Keratinocyte (primary cell): ENCODE measurements around the gene SIK2.

Experiments used
- EZH2 ChIP-seq: IDR thresholded peaks from one replicate; pipeline ENCODE4 v1.6.1; 2012; ENCODE audit warnings: inconsistent platforms, mild to moderate bottlenecking, low read length, moderate library complexity
- TF ChIP-seq, protein P1 (sequence below), 3 experiments: IDR thresholded peaks in 1 of 3; conservative IDR thresholded peaks in 1 of 3; optimal IDR thresholded peaks in 1 of 3; 2 replicates in 2 of 3; 3 replicates in 1 of 3; pipeline versions ENCODE3 to v1.5.1; 2011; ENCODE audit warnings: low read length in 3 of 3, mild to moderate bottlenecking in 3 of 3, moderate library complexity in 2 of 3, control low read depth in 1 of 3, inconsistent platforms in 1 of 3; ENCODE audit not compliant: insufficient read depth in 2 of 3; ENCODE audit errors: extremely low read depth in 1 of 3

DNA sequence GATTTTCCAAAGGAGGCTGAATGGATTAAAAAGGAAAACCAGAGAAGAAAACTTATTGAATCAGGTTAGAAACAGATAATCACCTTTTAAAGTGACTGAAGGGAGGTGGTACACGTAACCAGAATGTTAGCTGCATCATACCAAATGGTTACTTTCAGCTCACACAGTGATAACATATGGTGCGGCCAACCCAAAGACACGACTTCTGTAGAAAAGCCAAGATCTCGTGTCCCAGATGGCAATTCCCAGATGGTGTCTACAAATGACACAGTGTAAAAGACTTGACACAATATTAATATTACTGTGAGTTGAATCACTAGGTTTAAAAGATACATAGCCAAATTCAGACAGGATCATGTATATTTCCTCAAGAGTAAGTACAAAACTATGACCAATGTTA lies 158.8 kb downstream of the SIK2 start:
- TF ChIP-seq EZH2, result no peak
- TF ChIP-seq, protein P1, sequence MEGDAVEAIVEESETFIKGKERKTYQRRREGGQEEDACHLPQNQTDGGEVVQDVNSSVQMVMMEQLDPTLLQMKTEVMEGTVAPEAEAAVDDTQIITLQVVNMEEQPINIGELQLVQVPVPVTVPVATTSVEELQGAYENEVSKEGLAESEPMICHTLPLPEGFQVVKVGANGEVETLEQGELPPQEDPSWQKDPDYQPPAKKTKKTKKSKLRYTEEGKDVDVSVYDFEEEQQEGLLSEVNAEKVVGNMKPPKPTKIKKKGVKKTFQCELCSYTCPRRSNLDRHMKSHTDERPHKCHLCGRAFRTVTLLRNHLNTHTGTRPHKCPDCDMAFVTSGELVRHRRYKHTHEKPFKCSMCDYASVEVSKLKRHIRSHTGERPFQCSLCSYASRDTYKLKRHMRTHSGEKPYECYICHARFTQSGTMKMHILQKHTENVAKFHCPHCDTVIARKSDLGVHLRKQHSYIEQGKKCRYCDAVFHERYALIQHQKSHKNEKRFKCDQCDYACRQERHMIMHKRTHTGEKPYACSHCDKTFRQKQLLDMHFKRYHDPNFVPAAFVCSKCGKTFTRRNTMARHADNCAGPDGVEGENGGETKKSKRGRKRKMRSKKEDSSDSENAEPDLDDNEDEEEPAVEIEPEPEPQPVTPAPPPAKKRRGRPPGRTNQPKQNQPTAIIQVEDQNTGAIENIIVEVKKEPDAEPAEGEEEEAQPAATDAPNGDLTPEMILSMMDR (optimal IDR thresholded peaks at IDR 0.05 in 1 of 3, IDR thresholded peaks at IDR 0.05 in 1 of 3, conservative IDR thresholded peaks at IDR 0.05 in 1 of 3; ENCODE audit: extremely low read depth in 1 of 3, insufficient read depth in 2 of 3, low read length in 3 of 3), result no peak
